Osteoblast (primary cell): ENCODE measurements around the gene ZNF331. TPM values are rescaled to one million over a fixed set of nuclear protein-coding genes. Genes with fewer than 3 reads are reported as not detected.

ENCODE experiments used
- DNase-seq: peaks from one replicate; pipeline ENCODE4 v3.0.0; 2011; ENCODE audit warnings: low spot score, mixed read lengths; ENCODE audit not compliant: insufficient read length; ENCODE audit errors: missing footprints
- H2AFZ ChIP-seq: 2 replicates; pipeline ENCODE4 v1.6.0; 2011; ENCODE audit warnings: mild to moderate bottlenecking, low read length
- H3K27ac ChIP-seq: 2 replicates; pipeline ENCODE4 v1.5.1; 2011; ENCODE audit warnings: mild to moderate bottlenecking, low read depth, low read length, moderate library complexity
- H3K27me3 ChIP-seq: 2 replicates; pipeline ENCODE4 v1.6.0; 2012; ENCODE audit warnings: mild to moderate bottlenecking, control low read depth, inconsistent platforms, low read length, moderate library complexity; ENCODE audit not compliant: insufficient read depth
- H3K36me3 ChIP-seq: 2 replicates; pipeline ENCODE4 v1.5.1; 2011; ENCODE audit warnings: mild to moderate bottlenecking, low read length, control low read depth, moderate library complexity; ENCODE audit not compliant: insufficient read depth
- H3K4me1 ChIP-seq: 2 replicates; pipeline ENCODE4 v1.5.1; 2011; ENCODE audit warnings: mild to moderate bottlenecking, low read length, control low read depth, moderate library complexity; ENCODE audit not compliant: insufficient read depth
- H3K4me2 ChIP-seq: 2 replicates; pipeline ENCODE4 v1.6.0; 2011; ENCODE audit warnings: mild to moderate bottlenecking, low read length; ENCODE audit not compliant: insufficient read depth
- H3K4me3 ChIP-seq: fragments of 200-600 bp; sonication (generic); 3 replicates; pipeline ENCODE4 v1.5.1; 2012; ENCODE audit warnings: mild to moderate bottlenecking, low read length, inconsistent platforms; ENCODE audit not compliant: insufficient read depth
- H3K79me2 ChIP-seq: 2 replicates; pipeline ENCODE4 v1.6.0; 2012; ENCODE audit warnings: mild to moderate bottlenecking, low read length, control low read depth, inconsistent platforms; ENCODE audit not compliant: insufficient read depth
- H3K9me3 ChIP-seq: 2 replicates; pipeline ENCODE4 v1.5.1; 2011; ENCODE audit warnings: low read depth, low read length, control low read depth
- H4K20me1 ChIP-seq: 2 replicates; pipeline ENCODE4 v1.6.0; 2012; ENCODE audit warnings: mild to moderate bottlenecking, low read length, control low read depth; ENCODE audit not compliant: insufficient read depth
- total RNA-seq: library from RNA; depleted of rRNA; stranded (reverse); fragments of >200 nt; gene quantifications from 2 replicates; pipeline ENCODE4 v1.2.3, GENCODE V29; 2012
- TF ChIP-seq, protein P1 (sequence below): IDR thresholded peaks from 2 replicates; pipeline ENCODE4 v1.5.1; 2011; ENCODE audit warnings: mild to moderate bottlenecking, low read depth, low read length, moderate library complexity; ENCODE audit errors: extremely low read depth

Gene ZNF331
- total RNA-seq, 1 donor: 16.6 TPM

- no peaks in the 10 kb centered on the region for H3K36me3 ChIP-seq
- H3K27me3 ChIP-seq: no peaks in the 10 kb centered on the region
- no peaks in the 10 kb centered on the region for H4K20me1 ChIP-seq
- H3K4me3 ChIP-seq: no peak overlapping the region
- no peak overlapping the region for H2AFZ ChIP-seq
- no peak overlapping the region for H3K27ac ChIP-seq
- no peak for DNase-seq
- no peaks in the 10 kb centered on the region for H3K4me1 ChIP-seq
- H3K4me2 ChIP-seq: no peak overlapping the region
- TF ChIP-seq, protein P1, sequence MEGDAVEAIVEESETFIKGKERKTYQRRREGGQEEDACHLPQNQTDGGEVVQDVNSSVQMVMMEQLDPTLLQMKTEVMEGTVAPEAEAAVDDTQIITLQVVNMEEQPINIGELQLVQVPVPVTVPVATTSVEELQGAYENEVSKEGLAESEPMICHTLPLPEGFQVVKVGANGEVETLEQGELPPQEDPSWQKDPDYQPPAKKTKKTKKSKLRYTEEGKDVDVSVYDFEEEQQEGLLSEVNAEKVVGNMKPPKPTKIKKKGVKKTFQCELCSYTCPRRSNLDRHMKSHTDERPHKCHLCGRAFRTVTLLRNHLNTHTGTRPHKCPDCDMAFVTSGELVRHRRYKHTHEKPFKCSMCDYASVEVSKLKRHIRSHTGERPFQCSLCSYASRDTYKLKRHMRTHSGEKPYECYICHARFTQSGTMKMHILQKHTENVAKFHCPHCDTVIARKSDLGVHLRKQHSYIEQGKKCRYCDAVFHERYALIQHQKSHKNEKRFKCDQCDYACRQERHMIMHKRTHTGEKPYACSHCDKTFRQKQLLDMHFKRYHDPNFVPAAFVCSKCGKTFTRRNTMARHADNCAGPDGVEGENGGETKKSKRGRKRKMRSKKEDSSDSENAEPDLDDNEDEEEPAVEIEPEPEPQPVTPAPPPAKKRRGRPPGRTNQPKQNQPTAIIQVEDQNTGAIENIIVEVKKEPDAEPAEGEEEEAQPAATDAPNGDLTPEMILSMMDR: no peak
- H3K9me3 ChIP-seq: no peaks in the 10 kb centered on the region
- H3K79me2 ChIP-seq: no peaks in the 10 kb centered on the region
These were observed 75.0 kb downstream of the ZNF331 start for GRCh38 chr19:53612762-53613526.

GRCh38 chr19:53621885-53622740, 84.2 kb downstream of the ZNF331 start:
- no peaks in the 10 kb centered on the region for H3K27me3 ChIP-seq
- no peak overlapping the region for H3K4me3 ChIP-seq
- no peak overlapping the region for H3K27ac ChIP-seq
- TF ChIP-seq, protein P1: no peak
- no peaks in the 10 kb centered on the region for H3K36me3 ChIP-seq
- H4K20me1 ChIP-seq: no peaks in the 10 kb centered on the region
- no peaks in the 10 kb centered on the region for H3K9me3 ChIP-seq
- H3K4me1 ChIP-seq: no peaks in the 10 kb centered on the region
- no peaks in the 10 kb centered on the region for H3K79me2 ChIP-seq
- H3K4me2 ChIP-seq: no peak overlapping the region
- H2AFZ ChIP-seq: no peak overlapping the region
- DNase-seq: no peak

DNA sequence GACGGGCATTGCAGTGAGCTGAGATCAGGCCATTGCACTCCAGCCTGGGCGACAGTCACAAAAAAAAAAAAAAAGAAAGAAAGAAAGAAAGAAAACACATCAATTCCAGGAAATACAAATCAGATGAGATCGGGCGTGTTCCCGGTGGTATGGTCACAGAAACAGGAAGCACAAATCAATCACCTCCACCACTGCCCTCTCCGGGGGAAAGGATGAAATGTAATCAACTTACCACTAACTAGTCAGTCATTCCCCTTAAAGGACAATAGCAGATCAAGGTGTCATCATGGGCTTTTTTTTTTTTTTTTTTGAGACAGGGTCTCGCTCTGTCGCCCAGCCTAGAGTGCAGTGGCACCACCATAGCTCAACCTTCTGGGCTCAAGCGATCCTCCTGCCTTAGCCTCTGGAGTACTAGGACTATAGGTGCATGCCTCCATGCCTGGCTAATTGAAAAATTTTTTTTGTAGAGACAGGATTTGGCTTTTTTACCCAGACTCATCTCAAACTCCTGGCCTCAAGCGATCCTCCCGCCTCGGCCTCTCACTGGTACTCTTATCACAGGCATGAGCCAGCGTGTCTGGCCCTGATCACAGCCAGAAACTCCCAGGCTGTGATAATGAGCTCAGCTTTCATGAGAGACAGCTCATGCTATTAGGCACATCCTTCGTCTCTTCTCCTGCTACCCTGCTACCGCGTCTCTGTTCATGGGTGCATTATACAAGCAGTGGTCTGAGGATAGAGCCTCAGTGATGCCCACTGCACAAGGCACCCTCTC, 87.0 kb downstream of the ZNF331 start:
- Histone ChIP-seq H3K27me3 (no peaks in the 10 kb centered on the region), H2AFZ (no peak overlapping the region), H3K9me3 (no peaks in the 10 kb centered on the region), H3K4me3 (no peak overlapping the region), H3K36me3 (no peaks in the 10 kb centered on the region), H4K20me1 (no peaks in the 10 kb centered on the region), H3K79me2 (no peaks in the 10 kb centered on the region), H3K4me1 (no peaks in the 10 kb centered on the region), H3K4me2 (no peak overlapping the region), H3K27ac (no peak overlapping the region)
- TF ChIP-seq, protein P1: no peak
- no peak for DNase-seq
